Measurements from ENCODE around the gene TMEM117.
"Not testable (repeated sequence)": the region's sequence is repeated elsewhere in the genome, so short reads cannot be mapped to it uniquely, and the experiment has no call there.

TMEM117 gene

DNA sequence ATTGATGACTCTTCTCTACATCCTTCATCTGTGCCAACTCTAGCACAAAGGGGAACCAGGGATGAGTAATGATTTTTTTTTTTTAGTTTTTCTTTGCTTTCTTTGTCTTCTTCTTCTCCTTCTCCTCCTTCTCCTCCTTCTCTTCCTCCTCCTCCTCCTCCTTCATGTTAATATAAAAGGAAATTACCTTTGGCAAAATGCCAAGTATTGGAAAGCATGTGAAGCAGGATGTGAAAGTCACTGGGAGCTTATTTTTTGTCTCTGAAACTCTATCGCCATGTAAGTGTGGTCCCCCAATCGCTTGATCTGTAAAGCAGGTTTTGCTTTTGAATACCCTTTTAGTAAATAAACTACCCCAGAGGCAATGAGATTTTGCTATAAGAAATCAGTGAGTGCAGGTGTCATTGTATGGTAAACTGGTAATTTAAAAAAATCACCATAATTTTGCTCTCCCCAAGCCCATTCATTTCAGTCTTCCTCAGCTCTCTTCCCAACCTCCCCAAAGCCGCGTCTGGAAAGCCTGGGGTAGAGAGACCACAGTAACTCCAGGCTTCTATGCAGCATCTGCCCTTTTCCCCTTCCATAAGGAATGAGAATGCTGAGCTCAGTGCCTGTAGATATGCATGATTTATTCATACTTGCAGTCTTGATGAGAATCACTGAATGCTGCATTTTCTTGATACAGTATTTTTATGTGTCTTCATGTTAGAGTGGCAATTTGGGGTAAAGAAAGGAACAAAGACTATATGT, 388.7 kb downstream of the TMEM117 start:
- DNase-seq (ENCODE audit: low spot score), result no peak

DNA sequence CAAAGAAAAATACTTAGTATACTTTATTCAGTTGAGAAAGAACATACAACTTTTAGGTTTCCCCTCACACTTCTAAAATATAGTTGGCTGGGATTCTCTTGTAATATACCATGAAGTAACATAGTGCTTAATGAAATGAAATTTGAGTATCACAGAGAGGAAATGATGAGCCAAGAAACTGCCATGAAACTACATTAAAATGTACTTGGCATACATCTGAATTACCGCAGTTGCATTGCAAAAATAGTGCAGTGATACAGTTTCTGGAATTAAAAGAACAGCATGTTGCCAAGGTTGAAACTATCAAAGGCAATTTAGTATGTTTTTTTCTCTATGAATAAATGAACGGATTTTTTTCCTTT, 389.2 kb downstream of the TMEM117 start:
- no peak for DNase-seq (ENCODE audit: low spot score)

DNA sequence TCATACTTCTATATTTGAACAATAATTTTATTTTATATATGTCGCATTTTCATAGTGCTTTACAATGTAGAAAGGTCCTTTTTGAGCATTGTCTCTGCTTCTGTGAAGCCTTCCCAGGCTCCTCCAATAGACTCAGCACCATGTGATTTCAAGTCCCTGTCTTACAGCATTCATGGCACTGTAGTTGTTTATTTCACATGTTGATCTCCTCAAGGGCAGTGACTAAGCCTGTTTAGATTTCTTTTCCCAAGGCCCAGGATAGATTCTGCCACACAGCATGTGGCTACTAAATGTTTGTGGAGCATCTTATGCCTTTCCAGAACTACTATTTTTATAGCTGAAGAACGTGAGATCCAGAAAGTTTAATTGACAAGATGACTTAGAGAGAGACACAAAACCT, 391.7 kb downstream of the TMEM117 start:
- DNase-seq (ENCODE audit: low spot score), result peak; percentile 14

DNA sequence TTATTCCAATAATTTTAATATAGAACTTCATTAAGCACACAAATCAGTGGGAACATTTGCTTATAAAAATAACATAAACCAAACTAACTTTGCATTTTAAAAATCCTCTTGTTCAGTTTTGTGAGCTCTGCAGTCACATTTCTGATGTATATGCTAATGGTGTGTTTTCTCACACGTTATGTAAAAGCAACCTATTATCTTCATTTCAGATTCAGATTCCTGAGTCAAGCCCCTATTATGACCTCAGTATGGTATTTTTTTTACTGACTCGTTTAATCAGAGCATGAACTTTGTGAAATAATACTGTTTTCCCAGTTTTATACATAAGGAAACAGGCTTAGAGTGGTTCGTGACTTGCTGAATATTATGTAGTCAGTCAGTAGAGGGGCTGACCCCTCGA, 394.0 kb downstream of the TMEM117 start:
- no peak for DNase-seq (ENCODE audit: low spot score)

DNA sequence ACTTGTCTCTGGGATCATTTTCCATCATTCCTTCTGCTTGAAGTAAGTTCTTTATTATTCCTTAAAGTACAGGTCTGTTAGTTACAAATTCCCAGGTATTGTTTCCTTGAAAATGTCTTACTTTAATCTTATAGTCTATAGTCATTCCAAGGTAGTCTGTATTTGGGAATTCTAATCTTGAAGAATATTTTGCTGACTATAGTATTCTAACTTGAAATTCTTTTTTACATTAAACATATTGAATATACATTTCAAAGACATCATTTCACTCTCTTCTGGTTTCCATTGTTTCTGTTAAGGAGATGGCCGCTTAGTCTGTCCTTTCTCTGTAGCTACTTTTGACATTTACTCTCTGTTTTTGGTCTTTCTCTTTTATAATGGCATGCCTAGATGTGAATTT, 399.8 kb downstream of the TMEM117 start:
- no peak for DNase-seq (ENCODE audit: low spot score)

DNA sequence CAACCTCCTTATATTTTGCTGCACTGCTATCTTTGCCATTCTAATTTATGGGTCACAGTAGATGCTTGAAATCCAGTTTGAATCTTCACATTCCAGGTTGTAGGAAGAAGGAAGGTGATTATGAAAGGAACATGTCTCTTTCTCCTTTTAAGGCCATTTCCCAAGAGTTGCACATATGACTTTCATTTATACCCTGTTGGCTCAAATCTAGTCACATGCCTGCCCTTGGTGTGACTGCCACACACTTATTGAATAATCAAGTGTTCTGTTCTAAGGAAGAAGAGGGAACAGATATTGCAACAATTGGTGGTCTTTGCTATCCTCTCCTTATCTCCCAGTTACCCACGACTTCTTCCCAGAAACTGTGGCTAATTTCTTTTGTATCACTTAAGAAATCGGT, 404.3 kb downstream of the TMEM117 start:
- DNase-seq (ENCODE audit: low spot score), result no peak

DNA sequence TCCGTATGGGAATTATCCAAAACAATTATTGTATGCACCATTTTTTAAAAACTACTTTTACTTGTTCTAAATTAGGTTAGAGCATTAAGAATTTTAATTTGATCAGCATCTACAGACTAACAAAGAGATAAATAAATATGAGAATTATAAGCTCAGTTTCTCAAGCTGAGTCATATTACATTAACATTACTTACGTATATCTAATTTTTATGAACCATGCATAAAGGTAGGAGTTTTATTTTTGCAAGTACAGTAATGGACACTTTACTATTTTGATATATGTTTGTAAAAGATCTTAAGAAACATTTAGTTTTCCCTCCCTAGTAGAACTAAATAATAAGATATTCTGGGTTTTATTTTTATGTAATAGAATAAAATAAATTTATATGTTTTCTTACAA, 410.1 kb downstream of the TMEM117 start:
- no peak for DNase-seq (ENCODE audit: low spot score)

DNA sequence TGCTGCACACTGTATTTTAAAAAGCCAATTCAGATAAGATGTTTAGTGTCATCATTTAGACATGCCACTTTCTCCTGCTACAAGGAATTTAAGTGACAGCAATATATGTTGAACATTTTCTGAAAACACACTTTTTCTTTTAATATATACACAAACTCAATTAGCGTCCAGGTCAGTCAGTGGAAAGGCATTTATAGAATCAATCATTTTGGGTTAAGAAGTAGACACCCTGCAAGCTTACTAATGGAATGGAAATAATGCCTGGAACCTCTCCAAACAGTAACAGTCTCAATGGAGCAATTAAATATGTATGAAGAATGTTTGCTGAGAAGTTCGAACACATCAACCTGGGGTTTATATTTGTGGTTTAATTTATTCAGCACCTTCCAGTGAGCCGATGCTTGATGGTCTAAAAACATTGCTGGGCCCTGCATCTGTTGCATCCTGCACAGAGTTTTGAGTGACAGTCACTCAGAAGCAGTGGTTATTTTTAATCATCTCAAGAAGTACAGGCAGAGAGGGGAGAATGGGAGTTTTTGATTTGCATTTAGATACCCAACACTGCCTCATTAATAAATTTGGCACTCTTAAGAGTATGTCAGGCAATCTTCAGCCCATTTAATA, 410.7 kb downstream of the TMEM117 start:
- no peak for DNase-seq (ENCODE audit: low spot score)

DNA sequence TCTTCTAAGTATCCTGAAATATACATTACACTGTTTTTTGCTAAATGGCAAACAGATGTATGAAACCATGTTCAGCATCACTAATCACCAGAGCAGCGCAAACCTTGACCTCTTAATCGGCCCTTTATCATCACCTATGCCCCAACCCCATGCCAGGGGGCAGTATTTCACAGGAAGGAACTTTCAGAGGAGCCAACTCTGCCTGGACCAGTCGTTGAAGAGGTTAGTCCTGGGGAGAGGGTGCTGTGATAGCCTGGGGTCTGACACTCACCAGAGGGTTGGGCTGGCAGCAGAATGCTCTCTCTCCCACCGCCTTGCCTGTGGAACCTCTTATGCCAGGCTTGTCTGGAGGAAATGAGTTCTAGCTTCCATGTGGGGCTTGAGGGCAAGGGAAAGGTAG, 411.7 kb downstream of the TMEM117 start:
- DNase-seq (ENCODE audit: low spot score), result no peak

DNA sequence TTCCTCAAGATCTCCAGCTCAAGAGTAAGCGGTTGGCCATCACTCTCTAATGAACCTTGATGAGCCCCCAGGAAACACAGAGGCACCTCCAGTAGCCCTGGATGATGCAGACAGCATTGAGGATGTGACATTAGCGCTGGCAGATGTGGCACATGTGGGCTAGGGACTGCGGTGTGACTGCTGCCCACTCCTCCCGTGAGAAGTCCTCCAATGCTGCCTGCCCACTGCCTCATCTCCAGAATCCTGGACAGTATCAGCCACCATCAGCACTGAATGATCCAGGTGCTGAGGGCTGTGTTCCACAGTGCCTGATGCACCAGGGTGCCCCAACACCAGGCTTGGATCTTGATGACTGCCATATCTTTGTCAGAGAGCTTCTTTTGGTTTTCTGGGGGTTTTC, 412.6 kb downstream of the TMEM117 start:
- DNase-seq (ENCODE audit: low spot score), result no peak

DNA sequence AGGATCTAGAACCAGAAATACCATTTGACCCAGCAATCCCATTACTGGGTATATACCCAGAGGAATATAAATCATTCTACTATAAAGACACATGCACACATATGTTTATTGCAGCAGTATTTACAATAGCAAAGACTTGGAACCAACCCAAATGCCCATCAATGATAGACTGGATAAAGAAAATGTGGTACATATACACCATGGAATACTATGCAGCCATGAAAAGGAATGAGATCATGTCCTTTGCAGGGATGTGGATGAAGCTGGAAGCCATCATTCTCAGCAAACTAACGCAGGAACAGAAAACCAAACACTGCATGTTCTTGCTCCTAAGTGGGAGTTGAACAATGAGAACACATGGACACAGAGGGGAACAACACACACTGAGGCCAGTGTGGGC, 414.6 kb downstream of the TMEM117 start:
- not testable (repeated sequence) for DNase-seq (ENCODE audit: low spot score)

DNA sequence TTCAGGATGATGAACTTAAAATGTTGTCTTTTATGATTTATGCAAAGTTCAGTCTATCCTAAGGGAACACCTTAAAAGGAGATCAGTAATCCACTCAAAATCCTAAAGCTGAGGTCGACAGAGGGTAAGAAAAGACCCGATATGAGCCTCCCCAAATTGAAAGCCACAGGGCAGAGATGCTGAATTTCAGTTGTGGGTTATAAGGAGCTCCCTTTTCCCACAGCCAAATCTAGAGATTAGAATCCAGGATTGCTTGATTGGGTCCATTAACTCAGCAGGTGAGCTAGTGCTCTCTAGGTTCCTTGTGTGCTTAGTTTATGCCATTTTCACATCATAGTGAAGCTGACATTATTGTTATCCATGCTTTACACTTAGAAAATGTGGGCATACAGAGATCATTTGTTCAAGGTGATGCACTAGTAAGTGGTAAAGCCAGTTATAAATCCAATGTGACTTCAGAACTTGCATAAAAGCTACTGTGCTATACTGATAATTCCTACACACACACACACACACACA, 417.5 kb downstream of the TMEM117 start:
- DNase-seq (ENCODE audit: low spot score), result no peak

DNA sequence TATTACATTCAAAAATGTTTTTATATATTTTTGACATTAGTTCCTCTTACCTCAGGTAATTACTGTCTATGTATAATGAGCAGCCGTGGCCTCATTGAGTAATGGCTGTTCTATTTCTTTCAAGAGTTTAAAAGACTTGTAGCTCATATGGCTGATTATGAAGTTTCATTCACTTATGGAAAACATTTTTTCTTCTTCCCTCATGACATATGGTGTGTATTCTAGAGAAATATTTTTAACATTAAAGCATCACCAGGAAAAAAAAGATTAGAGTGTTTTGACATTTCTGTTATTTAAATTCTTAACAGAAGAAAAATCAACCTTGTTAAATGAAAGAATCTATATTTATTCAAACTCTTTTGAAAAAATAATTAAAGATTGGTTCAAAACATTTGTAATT, 422.4 kb downstream of the TMEM117 start:
- DNase-seq (ENCODE audit: low spot score), result no peak

DNA sequence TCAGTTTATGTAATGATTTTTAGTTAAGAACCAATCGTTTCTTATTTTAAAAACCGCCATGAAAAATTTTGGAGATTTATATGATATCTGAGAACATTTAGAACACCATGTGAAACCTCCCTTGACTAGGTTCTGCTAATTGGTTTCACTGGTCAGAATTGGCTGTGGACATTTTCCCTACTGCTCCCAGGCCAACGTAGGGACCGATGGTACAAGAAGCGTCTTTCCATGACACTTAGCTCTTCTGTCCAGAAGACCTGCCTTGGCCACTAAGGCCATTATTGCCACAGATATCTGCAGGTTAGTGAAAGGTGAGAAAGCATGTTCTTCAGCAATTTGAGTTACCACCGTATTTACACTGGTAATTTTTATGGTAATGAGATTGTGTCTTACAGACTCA, 424.0 kb downstream of the TMEM117 start:
- DNase-seq (ENCODE audit: low spot score), result no peak

DNA sequence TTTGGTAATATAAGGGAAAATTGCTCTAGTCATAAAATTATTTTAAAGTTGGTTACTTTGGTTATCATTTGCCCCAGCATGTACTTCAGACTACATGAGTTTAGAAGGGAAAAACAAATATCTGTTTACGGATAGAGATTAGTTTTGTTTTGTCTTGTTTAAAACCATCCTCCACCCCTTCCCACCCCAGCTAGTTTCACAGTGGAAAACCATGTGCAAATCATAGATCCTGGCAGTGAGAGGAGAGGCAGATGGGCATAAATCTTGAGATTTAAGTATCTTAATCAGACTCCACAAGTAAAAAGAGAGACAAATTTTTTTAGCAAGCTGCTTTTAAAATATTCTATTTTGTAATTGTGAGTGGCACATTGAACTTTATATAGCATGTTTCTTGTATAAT, 424.7 kb downstream of the TMEM117 start:
- no peak for DNase-seq (ENCODE audit: low spot score)

DNA sequence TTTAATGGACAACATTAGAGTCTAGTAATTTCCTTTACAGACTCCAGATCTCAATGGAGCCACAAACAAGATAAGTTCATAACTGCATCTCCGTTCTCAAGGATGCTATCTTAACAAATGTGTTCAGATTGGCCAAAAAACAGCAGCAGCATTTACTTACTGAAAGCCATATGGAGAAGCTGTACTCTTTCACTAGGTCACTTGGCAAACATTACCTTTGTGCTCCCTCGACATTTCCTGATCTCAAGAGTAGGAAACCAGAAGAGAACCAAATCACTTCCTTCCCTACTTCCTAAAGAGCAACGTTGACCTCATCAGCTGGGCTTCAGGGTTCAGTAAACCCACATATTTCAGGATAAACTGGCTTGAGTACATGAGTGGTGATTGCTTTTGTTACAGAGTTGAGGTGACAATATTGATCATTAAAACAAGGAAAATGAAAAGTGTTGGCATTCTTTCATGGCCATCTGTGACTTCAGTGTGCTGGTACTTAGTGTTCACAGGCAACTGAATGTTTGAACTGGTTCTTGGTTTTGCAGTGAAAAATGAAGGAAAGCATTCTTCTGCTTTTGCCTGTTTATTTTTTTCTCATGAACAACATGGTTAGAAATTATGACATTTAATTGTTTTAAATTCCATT, 449.6 kb downstream of the TMEM117 start:
- DNase-seq (ENCODE audit: low spot score), result peak; percentile 26

DNA sequence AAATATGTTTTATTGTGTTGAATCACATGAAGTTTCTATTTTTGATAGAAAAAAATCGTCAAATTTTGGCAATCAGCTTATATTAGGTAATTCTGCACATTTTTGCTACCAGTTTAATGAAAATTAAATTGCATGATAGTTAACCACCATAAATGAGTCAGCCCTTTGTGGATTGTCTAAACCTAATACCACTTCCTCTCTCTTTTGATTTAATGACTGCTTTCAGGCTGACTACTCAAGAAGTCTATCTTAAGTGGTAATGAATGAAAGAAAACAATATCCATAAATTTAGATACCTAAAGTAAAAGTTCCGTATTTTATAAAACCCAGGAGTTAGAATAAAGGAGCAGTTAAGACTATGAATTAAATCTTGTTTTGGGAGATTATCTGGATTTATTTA, 450.5 kb downstream of the TMEM117 start:
- DNase-seq (ENCODE audit: low spot score), result no peak

DNA sequence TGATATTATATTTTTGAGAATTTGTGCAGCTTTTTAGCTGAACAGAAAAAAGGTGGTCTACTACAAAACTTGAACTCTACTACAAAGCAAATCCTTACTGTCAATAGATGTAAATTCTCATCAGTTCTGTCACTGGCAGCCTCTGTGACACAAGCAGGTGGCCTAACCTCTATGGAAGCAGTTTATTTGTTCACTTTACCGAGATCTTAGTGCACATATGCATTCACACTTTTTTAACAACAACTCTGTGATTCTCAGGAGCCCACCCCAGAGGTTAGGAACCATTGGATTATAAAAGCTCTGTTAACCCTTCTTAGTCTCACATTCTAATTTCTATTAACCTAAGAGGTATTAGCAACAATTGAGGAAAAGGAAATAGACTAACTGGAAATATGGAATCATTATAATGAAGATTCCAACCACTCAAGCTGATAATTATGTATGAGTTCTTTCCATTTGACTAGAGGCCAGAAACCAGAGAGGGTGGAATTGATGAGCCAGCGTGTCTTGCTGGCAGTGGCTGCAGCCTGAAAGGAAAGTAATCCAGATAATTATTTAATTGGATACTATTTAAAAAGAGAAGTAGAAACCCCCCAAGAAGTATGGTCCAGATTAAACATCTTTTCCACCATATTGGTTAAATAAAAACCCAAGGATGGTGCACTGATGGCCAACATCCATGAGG, 451.1 kb downstream of the TMEM117 start:
- DNase-seq (ENCODE audit: low spot score), result no peak

DNA sequence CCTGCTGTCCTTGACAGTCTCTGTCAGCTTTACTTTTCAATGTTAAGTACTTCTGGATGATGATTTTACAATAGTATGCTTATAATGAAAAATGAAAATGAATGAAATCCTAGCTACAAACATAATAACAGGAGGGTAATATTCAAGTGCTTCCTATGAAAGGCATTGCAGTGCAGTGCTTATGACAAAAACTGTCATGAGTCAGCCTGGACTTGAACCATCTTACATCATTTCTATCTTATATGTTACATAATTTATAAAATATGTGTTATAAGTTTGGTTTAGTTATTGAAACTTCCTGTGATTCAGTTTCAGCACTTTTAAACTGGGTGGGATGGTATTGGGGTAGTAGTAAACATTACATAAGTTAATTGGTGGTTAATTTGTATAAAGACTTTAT, 451.7 kb downstream of the TMEM117 start:
- DNase-seq (ENCODE audit: low spot score), result no peak

DNA sequence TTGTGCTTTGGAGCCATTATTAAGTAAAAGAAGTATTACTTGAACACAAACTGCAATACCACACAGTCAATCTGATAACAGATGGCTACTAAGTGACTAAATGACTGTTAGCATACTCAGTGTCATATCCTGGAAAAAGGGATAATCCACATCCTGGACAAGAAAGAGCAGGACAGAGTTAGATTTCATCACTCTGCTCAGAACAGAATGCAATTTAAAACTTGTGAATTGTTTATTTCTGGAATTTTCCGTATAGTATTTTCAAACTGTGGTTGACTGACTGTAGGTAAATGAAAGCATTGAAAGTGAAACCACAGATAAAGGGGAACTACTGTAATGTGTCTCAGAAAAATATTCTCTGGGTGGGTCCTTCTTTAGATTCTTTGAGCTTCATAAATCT, 458.8 kb downstream of the TMEM117 start:
- DNase-seq (ENCODE audit: low spot score), result no peak

DNA sequence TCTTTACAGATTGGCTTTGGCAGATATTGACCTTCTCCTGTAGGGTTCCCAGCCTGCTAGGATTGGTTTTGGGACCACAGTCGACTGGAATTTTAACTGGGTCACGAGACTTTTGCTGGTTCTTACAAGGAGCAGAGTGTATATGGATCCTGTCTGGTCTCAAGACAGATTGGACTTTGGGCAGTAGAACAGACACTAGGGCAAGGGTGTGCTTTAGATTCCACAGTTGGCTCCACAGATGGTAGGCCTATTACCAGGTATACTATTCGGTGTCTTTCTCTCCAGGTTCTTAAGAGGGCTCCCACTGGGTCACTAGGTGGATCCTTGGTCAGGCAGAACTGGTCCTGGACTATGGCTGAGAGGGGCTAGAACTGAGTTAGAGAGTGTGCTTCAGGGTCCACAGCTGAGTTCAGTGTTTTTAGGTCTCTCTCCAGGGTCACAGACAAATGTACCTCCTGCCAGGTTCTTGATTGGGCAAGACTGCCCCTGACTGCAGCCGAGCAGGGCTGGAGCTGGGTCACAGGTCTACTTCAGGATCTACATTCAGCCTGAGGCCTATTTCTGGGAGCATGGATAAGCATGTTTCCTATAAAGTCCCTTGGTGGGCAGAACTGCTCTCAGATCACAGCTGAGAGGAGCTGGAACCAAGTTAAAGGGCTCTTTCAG, 460.2 kb downstream of the TMEM117 start:
- DNase-seq (ENCODE audit: low spot score), result no peak

DNA sequence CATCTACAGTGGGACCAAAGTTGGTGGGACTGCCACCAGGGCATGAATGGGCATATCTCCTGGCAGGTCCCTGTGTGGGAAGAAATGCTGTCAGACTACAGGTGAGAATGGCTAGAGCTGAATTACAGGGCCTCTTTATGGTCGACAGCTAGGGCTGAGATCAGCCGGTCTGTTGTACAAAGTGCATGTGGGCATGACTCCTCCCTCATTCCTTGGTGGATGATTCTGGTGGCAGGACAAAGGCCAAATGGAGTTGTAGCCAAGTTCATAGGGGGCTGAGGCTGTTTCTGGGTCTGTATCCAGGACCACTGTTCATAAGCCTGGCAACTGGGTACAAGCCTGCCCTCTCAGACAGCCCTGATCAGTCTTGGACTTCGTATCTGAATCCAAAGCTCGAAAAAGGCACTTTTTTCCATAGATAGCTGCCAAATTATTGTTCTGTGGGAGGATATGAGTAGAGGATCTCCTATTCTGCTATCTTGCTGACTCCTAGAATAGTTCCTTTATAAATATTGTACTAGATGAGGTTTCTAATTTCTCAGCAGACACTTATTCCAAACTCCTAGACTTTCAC, 460.8 kb downstream of the TMEM117 start:
- DNase-seq (ENCODE audit: low spot score), result no peak

All from pons (tissue), 1 donor.